Colon (tissue), 2 donors: ENCODE results near the gene TMEM156.
"Not testable (repeated sequence)": the region's sequence is repeated elsewhere in the genome, so short reads cannot be mapped to it uniquely, and the experiment has no call there.

Experiments
- FAIRE-seq: peaks from 2 replicates; lab custom pipeline; 2012; peaks lifted over from hg19 to GRCh38; lab: Jason Lieb, UNC
- donor health status: control.
- donor health status: control.

TMEM156 gene

DNA sequence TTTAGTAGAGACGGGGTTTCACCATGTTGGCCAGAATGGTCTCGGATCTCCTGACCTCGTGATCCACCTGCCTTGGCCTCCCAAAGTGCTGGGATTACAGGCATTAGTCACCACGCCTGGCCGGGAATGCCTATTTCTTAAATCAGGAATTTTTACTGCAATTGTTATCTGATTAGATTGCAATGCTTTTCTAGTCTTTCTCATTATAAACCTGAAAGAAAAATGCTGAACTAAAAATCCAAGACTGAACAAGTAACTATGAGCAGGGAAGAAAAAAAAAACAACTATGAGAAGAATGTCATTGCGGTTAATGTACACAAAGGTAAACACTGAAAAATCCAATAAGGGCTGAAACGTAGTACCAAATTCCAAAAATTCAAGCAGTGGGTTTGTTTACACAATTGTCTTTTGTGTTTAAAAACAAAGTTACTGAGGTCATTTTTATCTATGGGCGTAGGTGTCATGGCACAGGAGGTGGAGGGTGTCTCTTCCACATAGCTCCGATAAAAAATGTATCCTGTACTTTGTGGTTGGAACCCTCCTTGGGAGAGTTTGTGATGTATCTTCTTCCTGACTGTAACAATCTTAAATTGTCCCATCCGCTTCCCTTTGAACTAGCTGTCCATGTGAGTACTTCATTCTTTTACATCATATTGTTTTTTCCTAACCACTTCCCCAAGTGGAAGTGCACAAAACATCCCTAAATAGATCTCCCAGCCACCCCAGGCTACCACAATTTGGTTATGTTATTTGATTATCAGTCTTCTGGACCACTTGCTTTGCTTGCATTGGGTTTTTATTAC is 11.1 kb upstream of the TMEM156 start:
- FAIRE-seq = no peak

DNA sequence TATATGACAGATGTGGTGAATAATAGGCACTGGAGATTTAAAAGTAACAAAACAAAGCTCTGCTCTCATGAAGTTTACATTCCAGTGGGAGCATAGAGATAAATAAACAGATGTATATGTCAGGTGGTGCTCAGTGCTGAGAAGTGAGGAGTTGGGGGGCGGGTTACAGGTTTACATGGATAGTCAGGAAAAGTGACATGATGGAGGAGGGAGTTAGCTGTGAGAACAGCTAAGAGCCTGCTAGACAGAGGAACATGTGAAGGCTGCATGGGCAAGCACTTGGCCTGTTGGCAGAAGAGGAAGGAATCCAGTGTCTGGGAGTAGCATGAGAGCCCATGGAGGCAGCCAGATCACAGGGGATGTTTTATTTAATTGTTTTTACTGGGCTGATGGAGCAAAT is 10.2 kb upstream of the TMEM156 start:
- FAIRE-seq = no peak

- no peak for FAIRE-seq
Measured at GRCh38 chr4:39039108-39039507, 6.9 kb upstream of the TMEM156 start.

DNA sequence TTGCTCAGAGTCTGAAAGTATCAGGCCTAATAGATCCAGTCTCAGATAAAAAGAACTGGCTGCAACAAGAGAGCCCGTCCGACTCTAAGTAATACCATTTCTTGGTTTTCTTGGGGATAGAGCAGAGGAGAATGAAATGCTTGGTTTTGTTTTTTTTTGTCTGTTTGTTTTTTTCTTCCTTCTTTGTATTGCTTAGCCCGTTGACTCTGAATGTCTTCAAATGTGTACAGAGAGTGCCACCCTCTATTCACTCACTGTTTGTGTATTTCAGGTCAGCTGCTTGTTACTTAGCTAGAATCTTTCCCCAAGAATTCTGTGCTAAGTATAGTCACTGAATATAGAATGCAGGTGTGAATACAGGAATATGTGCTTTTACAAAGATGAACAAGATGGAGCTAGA is 5.7 kb upstream of the TMEM156 start:
- FAIRE-seq = no peak

GRCh38 chr4:39037491-39037825 is 5.2 kb upstream of the TMEM156 start:
- FAIRE-seq = no peak

- FAIRE-seq = no peak
Measured at GRCh38 chr4:39036172-39036571, 4.0 kb upstream of the TMEM156 start.

GRCh38 chr4:39031590-39032020 is 604 bp downstream of the TMEM156 start:
- not testable (repeated sequence) for FAIRE-seq

- peak; percentile 57 for FAIRE-seq
Measured at GRCh38 chr4:39030725-39031124, 1.5 kb downstream of the TMEM156 start.

DNA sequence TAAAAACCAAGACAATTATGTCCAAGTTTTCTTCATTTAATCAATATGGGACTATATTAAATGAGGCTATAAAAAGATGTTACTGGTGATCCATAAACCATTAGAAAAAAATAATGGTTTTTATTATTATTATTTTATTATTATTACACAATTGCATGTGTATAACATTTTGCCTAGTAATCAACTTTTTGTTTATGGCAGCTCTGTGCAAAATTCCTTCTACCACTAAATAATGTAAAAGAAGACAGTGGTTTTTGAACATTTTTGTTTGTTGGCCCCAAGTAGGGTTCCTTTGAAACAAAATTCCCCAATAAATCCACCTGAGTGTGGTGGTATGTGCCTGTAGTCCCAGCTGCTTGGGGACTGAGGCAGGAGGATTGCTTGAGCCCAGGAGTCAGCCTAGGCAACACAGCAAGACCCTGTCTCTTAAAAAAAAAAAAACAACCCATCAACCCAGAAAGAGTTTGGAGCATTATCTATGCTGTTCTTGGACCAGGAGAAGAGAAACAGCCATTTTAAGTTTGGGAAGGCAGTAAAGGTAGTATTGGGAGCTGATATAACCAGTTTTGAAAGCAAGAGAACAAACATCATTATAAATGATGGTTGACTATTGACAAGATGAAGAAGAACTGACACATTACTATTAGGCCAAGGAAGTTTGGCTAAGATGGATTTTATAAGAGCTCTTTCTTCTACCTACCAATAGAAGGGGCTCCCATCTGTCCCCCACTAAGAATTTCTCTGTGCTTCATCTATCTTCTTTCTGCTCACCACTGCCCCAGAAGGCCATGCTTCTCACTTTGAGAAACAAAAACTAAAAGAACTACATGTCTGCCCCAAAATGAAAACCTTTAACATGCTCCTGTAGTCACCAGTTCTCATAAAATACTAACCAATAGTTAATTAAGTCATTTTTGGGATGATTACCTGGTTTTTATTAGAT is 2.2 kb downstream of the TMEM156 start:
- FAIRE-seq = no peak

DNA sequence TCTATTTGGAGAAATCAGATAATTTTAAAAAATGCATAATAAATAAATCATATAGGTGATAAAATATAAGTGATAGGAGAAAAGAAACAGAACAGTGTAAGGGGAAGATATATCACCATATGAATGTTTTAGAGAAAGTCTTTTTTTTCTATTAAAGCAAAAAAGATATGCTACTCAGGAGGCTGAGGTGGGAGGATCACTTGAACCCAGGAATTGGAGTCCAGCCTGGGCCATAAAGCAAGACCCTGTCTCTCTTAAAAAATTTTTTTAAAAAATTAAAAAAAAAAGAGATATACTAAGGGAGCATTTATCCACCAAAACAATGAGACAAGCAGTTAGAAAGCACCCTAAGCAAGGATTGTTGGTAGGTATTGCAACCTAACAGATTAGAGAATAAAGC is 6.1 kb downstream of the TMEM156 start:
- no peak for FAIRE-seq

DNA sequence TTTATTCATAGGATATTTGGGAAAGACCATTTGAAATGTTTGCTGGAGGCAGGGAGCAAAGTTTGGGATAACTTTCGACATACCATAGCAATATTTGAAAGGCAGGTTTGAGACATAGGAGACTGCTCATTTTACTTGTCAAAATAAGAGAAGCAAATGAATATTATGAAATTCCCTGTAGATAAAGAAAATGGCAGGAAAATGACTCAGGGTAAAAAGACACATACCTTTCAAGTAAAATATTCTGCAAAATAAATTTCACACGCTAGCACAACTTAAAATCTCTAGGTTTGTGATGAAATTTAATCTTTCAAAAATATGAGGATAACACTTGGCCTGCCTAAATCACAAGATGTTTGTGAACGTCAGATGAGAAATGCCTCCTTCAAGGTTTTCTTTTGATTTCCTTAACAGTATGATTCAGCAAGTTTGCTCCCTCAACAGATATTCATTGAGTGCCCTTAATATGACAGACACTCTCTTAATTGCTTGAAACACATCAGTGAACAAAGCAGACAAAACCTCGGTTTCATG is 6.6 kb downstream of the TMEM156 start:
- no peak for FAIRE-seq

DNA sequence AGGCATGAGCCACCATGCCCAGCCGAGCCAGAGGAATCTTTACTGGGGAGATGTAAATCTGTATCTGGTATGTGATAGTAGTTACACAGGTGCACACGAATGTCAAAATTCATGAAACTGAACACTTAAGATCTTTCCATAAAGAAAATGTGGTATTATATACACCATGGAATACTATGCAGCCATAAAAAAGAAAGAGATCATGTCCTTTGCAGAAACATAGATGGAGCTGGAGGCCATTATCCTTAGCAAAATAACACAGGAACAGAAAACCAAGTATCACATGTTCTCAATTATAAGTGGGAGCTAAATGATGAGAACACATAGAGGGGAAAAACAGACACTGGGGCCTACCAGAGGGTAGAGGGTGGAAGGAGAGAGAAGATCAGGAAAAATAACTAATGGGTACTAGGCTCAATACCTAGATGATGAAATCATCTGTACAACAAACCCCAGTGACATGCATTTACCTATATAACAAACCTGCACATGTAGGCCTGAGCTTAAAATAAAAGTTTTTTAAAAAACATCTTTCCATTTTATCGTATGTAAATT is 7.8 kb downstream of the TMEM156 start:
- FAIRE-seq = no peak

- no peak for FAIRE-seq
Measured at GRCh38 chr4:39023059-39023458, 9.2 kb downstream of the TMEM156 start.

GRCh38 chr4:39022241-39022640 is 10.0 kb downstream of the TMEM156 start:
- FAIRE-seq = no peak

GRCh38 chr4:39021631-39022030 is 10.6 kb downstream of the TMEM156 start:
- no peak for FAIRE-seq

DNA sequence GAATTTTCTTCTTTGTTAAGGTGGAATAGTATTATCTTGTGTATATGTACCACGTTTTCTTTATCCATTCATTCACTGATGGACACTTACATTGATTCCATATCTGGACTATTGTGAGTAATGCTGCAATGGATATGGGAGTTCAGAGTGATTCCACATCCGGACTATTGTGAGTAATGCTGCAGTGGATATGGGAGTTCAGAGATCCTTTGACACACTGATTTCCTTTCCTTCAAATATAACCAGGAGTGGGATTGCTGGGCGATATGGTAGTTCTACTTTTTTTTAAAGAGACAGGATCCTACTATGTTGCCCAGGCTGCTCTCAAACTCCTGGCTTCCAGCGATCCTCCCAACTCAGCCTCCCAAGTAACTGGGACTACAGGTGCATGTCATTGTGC is 12.1 kb downstream of the TMEM156 start:
- no peak for FAIRE-seq

DNA sequence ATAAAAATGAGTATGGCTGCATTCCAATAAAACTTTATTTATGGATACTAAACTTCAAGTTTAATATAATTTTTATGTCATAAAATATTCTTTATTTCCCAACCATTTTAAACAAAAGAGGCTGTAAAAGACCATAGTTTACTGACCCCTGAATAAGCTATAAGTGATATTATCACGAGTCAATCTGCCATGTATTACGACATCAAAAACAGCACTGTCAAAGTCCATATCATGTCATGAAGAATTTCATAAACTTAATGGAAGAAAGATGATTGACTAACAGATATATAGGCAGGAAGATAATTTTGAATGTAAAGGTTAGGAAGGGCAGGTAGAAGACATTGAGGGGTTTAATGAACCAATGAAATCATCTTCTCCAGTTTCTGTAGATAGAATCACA is 18.2 kb downstream of the TMEM156 start:
- no peak for FAIRE-seq

DNA sequence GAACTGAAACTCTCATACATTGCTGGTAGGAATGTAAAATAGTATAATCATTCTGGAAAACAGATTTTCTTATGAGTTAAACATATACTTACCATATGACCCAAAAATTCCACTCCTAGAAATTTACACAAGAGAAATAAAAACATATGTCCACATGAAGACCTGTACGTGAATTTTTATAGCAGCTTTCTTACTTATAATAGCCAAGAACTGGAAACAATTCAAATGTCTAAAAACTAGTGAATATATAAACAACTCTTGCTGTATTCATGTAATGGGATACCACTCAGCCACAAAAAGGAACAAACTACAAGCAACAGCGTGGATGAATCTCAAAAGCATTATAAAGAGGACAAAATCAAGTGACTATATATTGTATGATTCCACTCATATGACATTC is 27.5 kb downstream of the TMEM156 start:
- FAIRE-seq = no peak

GRCh38 chr4:39002058-39002457 is 30.2 kb downstream of the TMEM156 start:
- not testable (repeated sequence) for FAIRE-seq

- FAIRE-seq = no peak
Measured at GRCh38 chr4:38995660-38996005, 36.6 kb downstream of the TMEM156 start.

- no peak for FAIRE-seq
Measured at GRCh38 chr4:38994135-38994534, 38.1 kb downstream of the TMEM156 start.

GRCh38 chr4:38993683-38994082 is 38.5 kb downstream of the TMEM156 start:
- FAIRE-seq = no peak

DNA sequence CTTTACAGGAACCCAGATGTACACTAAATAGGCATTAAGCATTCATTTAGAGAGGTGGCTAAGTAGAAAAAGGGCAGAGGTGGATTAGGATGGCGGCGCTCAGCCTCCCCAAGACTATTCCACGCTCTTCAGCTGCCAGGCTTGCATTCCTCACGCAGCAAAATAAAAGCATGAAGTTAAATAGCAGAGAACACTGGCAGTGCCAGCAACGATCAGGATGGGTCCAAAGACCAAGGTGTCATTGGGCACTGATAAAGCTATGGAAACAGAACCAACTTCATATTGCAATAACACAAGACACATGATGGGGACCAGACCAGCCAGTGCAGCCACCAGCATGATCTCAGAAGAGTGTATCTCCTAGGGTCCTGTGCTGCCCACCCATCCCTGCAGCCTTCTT is 42.0 kb downstream of the TMEM156 start:
- no peak for FAIRE-seq
